Measurements from ENCODE around the gene TSPAN9.

TSPAN9 gene

DNA sequence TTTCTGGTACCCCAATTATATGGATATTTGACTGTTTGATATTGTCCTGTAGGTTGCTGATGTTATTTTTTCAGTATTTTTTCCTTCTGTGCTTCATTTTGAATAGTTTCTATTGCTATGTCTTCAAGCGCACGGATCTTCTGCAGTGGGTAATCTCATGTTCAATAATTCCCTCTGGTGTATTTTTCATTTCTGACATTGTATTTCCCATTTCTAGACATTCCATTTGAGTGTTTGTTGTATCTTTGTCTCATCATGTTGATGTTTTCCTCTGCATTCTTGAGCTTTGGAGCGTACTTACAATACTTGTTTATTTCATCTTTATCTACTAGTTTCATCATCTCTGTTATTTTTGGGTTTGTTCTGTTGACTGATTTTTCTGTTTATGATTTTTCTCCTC, 22.0 kb downstream of the TSPAN9 start:
- no peak for DNase-seq (ENCODE audit: low spot score)

DNA sequence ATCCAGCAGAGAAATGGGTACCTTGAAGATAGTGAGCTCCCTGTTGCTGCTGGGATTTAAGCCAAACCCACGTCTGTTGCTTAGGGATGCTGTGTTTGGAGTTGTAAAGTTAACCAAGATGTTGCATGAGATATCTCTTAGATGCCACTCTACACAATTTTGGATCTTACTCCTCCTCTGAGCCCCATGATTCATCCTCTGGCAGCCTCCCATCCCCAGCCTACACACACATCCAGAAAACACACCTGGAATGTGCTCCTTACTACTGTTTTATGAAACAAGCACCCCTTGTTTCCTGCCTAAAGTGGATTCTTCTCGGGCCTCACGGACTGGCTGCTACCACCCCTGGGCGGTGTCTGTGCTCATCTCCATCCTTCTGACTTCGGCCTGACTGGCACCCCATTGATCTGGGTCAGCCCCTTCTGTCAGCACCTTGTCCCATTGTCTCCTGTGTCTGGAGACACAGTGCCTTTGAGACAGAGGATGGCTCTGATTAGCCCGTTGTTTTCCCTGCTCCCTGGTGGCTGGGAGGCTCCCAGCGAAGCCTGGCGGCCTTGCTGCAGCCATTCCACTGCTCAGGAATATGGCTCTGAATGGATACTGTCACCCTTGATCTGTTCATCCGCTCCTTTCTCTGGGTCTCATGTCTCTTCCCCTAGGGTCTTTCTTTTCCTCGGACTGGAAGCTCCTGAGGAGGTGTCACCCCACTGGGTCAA, 24.3 kb downstream of the TSPAN9 start:
- DNase-seq (ENCODE audit: low spot score): no peak

DNA sequence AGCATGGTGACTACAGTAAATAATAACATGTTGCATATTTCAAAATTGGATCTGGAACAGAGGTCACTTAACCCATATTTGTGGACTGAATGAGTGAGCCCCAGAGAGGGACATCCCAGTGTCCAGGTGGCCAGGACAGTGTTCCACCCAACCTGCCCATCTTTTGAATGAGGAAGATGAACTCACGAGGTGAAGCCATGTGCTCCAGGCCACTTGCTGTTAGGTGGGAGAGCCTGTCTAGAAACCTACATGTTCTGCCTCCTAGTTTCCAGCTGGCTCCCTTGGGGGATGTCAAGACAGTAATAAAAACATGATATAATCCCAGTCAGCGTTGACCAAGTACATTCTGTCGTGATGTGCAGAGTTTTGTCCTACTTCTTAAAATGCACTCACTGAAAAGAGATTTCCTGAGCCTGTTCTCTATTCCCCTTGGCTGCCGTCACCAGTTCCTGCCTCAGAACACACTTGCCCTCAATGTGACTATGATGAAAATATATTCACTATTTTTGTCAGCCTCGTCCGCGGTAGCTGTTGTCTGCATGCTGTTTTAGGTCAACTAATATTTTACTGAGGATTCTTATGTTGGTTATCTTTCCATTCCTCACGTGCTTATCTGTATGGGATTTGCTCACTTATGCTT, 25.7 kb downstream of the TSPAN9 start:
- no peak for DNase-seq (ENCODE audit: low spot score)

DNA sequence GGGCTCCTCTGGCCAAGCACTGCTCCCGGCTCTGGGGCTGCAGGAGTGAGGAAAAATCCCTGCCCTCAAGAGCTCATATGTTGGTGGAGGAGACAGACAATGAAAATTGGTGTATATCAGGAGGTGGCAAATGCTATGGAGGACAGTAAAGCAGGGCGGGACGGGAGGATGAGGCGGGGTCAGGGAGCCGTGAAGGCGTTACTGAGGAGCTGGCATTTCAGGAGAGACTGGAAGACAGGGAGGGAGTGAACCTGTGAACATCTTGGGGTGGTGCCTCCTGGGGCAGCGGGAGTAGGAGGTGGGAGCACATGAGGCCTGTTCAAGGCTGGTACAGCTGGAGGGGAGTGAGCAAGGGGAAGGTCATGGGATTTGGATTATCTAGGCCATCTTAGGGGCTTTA, 26.6 kb downstream of the TSPAN9 start:
- DNase-seq (ENCODE audit: low spot score): no peak

DNA sequence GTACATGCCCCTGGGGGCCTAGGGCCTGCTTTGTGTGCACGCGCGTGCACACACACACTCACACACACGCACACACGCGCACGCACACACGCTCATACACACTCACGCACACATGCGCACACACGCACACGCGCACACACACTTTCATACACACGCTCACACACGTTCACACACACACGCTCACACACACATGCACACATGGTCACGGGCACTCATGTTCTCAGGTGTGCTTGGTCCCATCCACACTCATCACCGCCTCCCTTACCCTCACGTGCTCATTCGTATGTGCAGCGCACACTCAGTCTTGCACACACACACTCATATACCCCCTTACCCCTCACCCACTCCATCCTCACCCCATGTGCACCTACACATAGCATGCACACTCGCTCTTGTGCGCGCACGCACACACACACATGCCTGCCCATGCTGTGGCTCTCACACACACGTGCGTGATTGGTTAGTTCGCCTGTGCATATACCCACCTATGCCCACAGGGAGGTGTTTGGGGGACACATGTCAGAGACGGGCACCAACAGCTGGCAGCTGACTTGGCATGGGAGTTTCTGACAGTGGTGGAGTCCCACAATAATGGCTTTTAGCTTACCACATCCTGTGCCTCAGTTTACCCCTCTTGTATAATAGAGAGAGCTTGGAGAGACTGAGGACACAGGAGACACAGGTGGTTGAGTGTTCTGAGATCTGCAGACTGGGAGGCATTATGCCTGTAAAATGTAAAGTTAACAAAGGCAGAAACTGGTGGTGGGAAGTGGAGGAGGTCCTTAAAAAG, 28.7 kb downstream of the TSPAN9 start:
- DNase-seq (ENCODE audit: low spot score): no peak

DNA sequence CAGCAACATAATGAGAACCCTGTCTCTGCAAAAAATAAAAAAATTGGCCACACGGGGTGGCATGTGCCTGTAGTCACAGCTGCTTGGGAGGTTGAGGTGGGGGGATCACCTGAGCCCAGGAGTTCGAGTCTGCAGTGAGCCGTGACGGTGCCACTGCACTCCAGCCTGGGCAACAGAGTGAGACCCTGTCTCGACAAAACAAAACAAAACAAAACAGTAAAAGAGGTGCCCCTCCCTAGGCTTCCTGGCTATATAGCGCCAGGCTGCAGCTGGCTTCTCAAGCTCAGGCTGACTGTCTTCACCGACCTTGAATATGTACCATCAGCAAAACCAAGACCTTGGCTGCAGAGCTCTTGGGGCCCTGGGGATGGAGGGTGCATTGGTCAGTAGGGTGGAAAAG, 29.4 kb downstream of the TSPAN9 start:
- no peak for DNase-seq (ENCODE audit: low spot score)

DNA sequence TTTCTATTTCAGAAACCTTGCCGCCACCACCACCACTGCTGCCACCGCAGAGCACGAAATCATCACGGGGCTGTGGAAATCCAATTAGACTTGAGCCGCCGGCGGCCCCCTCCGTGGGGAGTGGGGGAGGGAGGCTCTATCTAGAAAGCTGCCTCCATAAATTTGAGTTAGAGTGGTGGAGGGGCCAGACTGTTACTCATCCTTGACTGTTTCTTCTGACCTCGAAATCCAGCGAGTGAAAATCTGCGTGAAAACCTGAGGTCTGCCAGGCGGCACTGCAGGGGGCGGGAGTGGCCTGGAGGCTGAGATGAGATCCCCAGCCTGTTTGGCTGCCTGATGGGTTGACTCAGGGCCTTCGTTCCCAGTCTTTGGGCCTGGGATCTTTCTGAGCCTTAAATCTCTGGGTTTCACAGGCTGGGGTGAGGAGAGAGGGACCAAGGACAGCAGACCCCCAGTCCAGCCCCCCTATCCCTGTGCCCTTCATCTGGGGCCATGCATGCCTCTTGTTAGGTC, 29.9 kb downstream of the TSPAN9 start:
- no peak for DNase-seq (ENCODE audit: low spot score)

DNA sequence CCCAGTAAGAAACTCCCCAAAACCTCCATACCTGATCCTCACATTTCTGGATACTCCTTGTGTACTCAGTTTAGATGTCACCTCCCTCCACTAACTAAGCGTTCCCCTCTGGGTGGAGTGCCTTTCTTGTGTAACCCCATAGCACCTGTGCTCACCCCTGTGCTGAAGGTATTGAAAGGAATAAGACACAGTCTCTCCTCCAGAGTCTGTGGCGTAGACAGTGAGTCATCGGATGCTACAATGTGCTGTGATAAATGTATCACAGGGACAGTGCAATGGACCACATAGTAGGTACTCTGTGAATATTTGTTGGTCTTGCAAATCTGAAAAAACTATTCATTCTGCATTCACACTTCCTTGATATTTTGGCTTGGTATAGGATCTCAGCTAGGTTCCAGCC, 30.8 kb downstream of the TSPAN9 start:
- no peak for DNase-seq (ENCODE audit: low spot score)

DNA sequence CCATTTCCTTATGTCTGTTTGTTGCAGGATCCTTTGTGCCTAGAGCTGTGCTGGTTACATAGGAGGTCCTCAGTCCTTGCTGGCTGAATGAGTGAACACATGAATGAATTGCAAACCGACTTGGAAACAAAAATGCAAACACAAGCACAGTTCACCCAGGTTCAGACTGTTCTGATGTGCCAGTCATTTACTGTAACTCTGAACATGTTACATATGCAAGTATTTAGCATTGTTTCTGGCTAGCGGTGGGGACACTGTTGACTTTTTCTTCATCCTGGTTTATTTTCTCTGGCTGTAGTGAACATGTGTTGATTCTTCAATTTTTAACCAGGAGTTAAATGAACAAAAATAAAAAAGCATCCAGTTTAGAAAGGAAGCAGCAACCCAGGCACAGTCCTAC, 33.4 kb downstream of the TSPAN9 start:
- DNase-seq (ENCODE audit: low spot score): no peak

DNA sequence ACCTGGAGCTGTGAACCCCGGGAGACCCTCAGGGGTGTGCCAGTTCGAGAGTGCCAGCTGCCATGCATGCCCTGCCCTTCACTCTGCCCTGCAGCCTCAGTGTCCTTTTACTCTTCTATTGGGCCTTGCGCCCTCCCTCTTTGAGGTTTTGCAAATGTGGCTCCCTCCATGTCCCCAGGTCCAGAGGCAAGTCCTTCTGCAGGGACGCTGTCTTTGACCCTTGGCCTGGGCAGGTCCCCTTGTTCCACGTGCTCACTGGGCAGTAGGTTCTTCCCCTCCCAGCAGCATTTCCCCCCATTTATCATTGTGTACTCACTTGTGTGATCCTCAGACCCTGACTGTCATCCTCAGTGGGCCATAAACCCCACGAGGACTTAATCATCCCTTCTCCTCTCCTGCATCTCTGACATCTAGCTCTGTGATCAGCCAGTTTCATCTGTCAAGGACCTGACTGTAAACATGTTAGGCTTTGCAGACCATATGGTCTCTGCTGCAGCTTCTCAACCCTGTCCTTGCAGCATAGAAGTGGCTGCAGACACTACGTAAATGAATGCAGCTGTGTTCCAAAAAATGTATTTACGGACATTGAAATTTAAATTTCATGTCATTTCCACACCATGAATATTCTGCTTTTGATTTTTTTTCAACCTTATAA, 36.6 kb downstream of the TSPAN9 start:
- no peak for DNase-seq (ENCODE audit: low spot score)

DNA sequence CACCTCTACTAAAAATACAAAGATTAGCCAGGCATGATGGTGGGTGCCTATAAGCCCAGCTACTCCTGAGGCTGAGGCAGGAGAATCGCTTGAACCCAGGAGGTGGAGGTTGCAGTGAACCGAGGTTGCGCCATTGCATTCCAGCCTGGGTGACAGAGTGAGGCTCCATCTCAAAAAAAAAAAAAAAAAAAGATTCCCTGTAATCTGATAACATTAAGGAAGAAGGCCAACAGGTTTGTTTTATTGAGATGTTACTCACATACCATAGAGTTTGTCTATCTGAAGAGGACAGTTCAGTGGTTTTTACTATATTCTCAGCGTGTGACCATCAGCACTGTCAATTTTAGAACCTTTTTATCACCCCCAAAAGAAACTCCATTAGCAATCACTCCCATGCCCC, 37.5 kb downstream of the TSPAN9 start:
- no peak for DNase-seq (ENCODE audit: low spot score)

DNA sequence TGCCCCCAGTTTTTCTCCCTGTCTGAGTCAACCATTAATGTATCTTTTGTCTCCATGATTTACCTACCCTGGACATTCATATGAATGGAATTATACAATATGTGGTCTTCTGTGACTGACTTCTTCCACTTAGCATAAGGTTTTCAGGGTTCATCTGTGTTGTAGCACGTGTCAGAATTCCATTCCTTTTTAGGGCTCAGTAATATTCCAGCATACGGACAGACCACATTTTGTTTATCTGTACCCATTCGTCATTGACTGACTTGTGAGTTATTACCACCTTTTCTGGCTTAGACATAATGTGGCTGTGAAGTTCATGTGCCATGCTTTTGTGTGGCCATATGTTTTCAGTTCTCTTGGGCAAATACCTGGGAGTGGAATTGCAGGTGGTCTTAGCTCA, 37.9 kb downstream of the TSPAN9 start:
- DNase-seq (ENCODE audit: low spot score): no peak

DNA sequence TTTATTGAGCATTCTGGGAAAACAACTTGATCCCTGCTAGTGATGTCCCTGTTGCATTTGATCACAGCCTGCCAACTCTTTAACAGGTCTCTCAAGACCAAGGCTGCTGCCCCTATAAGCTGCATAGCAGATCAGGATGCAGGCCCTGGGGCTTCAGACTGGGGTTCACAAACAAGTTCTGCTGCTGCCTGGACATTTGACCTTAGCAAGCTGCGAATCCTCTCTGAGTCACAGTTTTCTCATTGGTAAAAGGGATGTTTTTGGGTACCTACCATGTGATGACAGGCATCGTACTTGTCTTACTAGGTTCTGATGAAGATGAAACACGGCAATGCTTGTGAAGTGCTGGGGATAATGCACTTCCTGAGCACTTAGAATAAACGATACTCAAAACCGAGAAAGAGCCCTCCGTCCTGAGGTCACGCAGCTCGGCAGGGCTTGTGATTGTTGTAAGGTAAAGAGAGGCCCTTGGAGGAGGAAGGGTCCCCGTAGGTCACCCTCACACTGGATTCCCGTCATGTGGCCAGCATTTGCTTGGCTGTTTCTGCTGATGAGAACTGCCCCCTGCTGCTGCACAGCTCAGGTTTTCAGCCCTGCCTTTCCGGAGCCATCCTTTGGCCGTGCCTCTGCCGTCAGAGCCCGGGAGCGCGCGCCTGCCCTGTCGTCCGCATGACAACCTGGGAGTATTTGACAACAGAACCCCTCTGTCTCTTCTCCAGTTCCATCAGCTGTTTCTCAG, 39.1 kb downstream of the TSPAN9 start:
- DNase-seq (ENCODE audit: low spot score): no peak

DNA sequence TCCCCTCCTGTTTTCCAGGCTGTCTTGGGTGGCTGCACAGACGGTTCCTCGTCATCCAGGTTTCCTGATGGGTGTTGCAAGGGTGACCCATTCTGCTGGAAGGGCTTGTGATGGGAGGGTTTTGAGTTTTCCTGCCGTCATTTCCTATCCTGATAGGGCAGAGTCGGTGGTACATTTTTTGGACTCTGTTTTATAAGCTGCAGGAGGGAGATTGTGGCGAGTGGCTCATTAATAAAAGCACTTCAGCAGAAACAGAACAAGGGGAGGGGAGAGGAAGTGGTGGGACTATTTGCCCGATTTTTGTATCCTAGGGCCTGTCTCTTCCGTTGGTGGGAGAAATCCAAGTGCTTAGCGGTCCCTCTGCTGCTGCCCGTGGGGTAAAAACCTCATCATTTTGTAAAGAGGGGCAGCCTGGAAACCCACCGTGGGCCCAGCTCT, 40.0 kb downstream of the TSPAN9 start:
- DNase-seq (ENCODE audit: low spot score): no peak

DNA sequence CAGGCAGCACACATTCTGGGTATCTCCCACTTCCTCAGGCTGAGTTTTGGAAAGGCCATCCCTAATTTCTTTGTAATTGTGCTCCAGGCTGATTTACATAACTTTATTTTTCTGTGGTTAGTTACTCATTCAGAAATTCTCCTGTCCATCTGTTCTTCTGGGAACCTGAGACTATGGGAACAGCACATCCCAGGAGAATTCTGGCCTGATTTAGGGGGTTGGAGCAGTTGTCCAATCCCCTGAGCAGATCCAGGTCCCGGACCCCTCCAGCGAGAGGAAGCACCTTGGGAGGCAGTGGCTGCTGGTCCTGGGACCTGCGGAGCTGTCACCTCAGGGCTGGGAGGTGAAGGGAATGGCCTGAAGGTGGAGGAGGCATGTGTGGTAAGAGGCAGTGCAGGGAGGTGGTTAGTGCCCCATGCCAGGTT, 40.4 kb downstream of the TSPAN9 start:
- DNase-seq (ENCODE audit: low spot score): no peak

DNA sequence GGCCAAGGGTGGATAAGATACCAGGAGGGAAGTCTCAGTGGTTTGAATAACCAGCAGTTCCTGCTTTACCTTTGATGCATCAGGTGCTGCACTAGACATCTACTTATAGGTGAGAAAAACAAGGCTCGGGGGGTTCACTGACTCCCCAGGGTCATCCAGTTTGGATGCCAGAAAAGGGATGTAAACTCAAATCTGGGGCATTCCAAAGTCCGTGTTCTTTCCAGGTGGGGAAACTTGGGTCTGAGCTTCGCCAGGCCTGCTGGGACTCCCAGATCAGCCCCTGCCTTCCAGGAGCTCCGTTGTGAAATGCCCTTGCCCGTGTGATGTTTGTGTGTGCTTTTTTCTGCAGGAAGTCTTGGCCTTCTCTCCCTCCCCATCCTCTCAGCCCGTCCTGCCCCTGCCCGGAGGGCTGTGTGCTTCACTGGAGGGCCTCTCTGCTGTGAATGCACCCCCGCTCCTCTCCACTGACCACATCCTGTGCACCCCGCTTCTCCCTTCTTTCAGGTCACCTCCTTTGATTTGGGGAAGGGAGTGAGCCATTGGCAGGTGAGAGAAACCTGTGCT, 42.1 kb downstream of the TSPAN9 start:
- DNase-seq (ENCODE audit: low spot score): no peak

DNA sequence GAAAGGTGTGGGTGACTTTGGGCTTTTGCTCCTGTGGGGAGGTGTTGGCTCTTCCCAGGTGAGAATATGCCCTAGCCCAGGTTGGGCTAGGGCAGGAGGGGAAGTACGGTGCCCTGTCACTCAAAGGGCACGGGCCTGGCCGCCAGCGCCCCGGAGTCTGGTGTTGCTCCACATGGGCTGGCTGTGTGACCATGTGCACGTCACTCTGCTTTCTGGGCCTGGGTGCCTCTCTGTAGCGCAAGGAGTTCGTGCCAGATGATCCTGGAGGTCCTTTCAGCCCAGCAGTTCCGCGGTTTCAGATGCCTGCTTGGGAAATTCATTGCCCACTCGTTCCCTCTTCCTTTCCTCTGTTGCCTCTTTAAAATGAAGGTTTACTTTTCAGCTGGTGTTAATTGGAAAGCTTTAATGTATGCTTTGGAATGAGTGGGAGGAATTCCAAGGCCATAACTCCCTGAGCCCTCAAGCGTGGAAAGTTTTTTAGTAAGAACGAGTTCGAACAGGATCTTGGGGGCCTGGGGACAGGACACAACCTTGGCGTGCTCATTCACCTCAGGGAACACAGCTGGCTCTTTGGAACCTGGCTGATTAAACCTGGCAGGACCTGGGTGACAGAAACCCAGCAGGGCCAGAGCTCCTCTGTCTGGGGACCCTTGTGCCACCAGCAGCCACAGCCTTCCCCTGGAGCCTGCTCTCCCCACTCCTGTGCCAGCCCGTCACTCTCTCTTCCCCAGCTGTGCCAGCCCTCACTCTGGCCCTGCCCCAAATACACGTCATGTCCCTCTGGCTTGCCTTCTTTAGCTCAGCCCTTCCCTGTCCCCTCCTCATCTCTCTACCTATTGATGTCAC, 42.8 kb downstream of the TSPAN9 start:
- no peak for DNase-seq (ENCODE audit: low spot score)

DNA sequence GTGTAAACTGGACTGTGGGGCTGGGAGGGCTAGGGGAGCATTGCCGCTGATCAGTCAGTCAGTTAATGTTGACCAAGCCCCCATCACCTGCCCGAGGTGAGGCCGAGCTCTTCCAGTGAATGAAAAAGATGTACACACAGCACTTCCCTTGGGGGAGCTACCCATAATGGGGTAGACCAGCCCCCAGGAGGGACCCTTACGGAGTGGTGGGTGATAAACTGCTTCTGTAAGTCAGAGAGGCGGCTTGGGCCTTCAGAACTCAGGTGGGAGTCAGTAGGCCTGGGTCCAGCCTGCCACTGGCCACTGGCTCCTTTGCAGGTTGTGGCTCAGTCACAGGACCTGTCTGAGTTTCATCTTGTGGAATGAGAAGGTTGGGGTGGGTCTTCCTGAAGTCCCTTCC, 43.5 kb downstream of the TSPAN9 start:
- DNase-seq (ENCODE audit: low spot score): no peak

DNA sequence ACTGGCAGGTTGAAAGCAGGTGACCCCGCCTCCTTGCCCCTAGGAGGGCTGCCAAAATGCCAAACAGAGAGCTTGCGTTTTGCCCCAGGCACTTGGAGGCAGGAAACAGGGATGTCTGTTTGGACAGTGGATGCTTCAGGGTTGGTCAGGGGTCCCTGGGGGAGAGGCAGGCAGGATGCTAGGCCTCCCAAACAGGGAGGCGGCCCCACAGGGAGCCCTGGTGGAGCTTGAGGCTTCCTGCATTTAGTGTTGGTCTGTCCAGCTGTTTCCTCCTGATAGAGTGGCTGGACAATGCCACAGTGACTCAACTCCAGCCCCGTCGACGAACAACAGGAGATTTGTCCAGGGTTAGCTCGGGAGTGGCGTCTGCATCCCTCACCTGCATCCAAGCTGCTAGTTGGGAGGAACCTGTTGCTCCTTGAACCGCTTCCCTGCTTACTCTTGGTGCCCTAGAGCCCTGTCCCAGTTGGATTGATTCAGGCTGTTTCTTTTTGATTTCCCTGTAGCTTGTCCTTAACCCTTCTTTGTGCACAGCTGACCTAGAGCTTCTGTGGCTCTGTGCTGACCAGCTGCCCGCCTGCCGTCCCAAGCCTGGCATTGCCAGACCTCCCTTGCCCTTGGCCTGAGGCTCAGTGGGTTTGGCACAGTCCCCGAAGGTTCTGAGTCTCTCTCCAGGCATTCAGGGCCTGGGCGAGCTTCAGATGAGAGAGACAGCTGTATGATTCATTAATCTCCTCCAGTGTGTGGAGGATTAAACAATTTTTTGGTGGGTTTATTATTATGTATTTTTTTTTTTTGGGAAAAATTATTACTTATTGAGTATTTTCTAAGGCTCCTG, 45.9 kb downstream of the TSPAN9 start:
- no peak for DNase-seq (ENCODE audit: low spot score)
